NB4 (cell line): ENCODE results near the gene MAGI1.

Source experiments
- MYC ChIP-seq: IDR thresholded peaks from 2 replicates; pipeline ENCODE4 v1.6.1; 2011; ENCODE audit warnings: low read depth, low read length
- POLR2A ChIP-seq: IDR thresholded peaks from 2 replicates; pipeline ENCODE4 v1.6.1; 2011; ENCODE audit warnings: mild to moderate bottlenecking; ENCODE audit not compliant: insufficient read length; ENCODE audit errors: extremely low read depth
- TF ChIP-seq, protein P1 (sequence below): IDR thresholded peaks from one replicate; pipeline ENCODE4 v1.5.1; 2012; ENCODE audit warnings: low read depth, low read length
- TF ChIP-seq, protein P2 (sequence below): IDR thresholded peaks from 2 replicates; pipeline ENCODE4 v1.6.1; 2011; ENCODE audit warnings: low read depth, low read length

DNA sequence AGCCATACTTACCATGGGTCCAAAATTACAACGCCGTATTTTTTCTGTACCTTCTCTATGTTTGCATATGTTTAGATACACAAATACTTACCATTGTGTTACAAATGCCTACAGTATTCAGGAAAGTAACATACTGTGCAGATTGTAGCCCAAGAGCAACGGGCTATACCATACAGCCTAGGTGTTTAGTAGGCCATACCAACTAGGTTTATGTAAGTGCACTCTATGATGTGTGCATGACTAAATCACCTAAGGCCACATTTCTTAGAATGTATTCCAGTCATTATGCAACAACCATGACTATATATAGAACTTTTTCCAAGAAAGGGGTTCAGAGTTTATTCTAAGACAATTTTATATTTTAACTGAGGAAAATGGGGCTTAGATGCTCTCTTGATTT is 411.7 kb downstream of the MAGI1 start:
- TF ChIP-seq, protein P1, sequence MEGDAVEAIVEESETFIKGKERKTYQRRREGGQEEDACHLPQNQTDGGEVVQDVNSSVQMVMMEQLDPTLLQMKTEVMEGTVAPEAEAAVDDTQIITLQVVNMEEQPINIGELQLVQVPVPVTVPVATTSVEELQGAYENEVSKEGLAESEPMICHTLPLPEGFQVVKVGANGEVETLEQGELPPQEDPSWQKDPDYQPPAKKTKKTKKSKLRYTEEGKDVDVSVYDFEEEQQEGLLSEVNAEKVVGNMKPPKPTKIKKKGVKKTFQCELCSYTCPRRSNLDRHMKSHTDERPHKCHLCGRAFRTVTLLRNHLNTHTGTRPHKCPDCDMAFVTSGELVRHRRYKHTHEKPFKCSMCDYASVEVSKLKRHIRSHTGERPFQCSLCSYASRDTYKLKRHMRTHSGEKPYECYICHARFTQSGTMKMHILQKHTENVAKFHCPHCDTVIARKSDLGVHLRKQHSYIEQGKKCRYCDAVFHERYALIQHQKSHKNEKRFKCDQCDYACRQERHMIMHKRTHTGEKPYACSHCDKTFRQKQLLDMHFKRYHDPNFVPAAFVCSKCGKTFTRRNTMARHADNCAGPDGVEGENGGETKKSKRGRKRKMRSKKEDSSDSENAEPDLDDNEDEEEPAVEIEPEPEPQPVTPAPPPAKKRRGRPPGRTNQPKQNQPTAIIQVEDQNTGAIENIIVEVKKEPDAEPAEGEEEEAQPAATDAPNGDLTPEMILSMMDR: no peak
- TF ChIP-seq, protein P2, sequence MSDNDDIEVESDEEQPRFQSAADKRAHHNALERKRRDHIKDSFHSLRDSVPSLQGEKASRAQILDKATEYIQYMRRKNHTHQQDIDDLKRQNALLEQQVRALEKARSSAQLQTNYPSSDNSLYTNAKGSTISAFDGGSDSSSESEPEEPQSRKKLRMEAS: no peak
- TF ChIP-seq POLR2A (no peak), MYC (no peak)
